Trophoblast cell (in vitro differentiated cells and primary cell): ENCODE data around the gene ERC1.

ENCODE experiments used
- DNase-seq, 2 donors: peaks; one replicate each; pipeline ENCODE4 v3.0.0-alpha.2; 2016
- H2AFZ ChIP-seq: 2 replicates; pipeline ENCODE4 v1.6.1; 2013; ENCODE audit warnings: low read length, moderate library complexity, mild to moderate bottlenecking; ENCODE audit not compliant: insufficient read depth, poor library complexity
- H2AK5ac ChIP-seq: 2 replicates; pipeline ENCODE4 v1.6.1; 2013; ENCODE audit warnings: mild to moderate bottlenecking, low read length
- H2BK120ac ChIP-seq: 2 replicates; pipeline ENCODE4 v1.6.1; 2013; ENCODE audit warnings: low read length, mild to moderate bottlenecking, moderate library complexity; ENCODE audit not compliant: insufficient read depth, poor library complexity
- H2BK12ac ChIP-seq: 2 replicates; pipeline ENCODE4 v1.6.1; 2013; ENCODE audit warnings: mild to moderate bottlenecking, low read length, moderate library complexity
- H2BK5ac ChIP-seq: 2 replicates; pipeline ENCODE4 v1.6.1; 2013; ENCODE audit warnings: low read length, low read depth, moderate library complexity, mild to moderate bottlenecking; ENCODE audit not compliant: poor library complexity
- H3K14ac ChIP-seq: 2 replicates; pipeline ENCODE4 v1.6.1; 2013; ENCODE audit warnings: mild to moderate bottlenecking, low read length
- H3K18ac ChIP-seq: 2 replicates; pipeline ENCODE4 v1.6.1; 2013; ENCODE audit warnings: mild to moderate bottlenecking, low read length
- H3K23ac ChIP-seq: 2 replicates; pipeline ENCODE4 v1.6.1; 2013; ENCODE audit warnings: low read length
- H3K27ac ChIP-seq: 2 replicates; pipeline ENCODE4 v1.5.1; 2013; ENCODE audit warnings: low read depth, mild to moderate bottlenecking, inconsistent platforms, low read length, moderate library complexity
- H3K27me3 ChIP-seq: 2 replicates; pipeline ENCODE4 v1.6.1; 2013; ENCODE audit warnings: inconsistent platforms, mild to moderate bottlenecking, low read length, moderate library complexity; ENCODE audit not compliant: insufficient read depth
- H3K36me3 ChIP-seq, 2 experiments: 1 replicate in 1 of 2; 2 replicates in 1 of 2; pipeline ENCODE4 v1.6.1; 2013; ENCODE audit warnings: low read length in 2 of 2, mild to moderate bottlenecking in 2 of 2, moderate library complexity in 1 of 2; ENCODE audit not compliant: insufficient read depth in 2 of 2, control insufficient read depth in 1 of 2
- H3K4ac ChIP-seq: 2 replicates; pipeline ENCODE4 v1.6.1; 2013; ENCODE audit warnings: low read depth, mild to moderate bottlenecking, low read length, moderate library complexity
- H3K4me1 ChIP-seq, 2 experiments: 1 replicate in 1 of 2; 2 replicates in 1 of 2; pipeline ENCODE4 v1.6.1; 2013; ENCODE audit warnings: low read length in 2 of 2, mild to moderate bottlenecking in 2 of 2, moderate library complexity in 1 of 2; ENCODE audit not compliant: insufficient read depth in 2 of 2, control insufficient read depth in 1 of 2
- H3K4me2 ChIP-seq: 2 replicates; pipeline ENCODE4 v1.6.1; 2013; ENCODE audit warnings: inconsistent platforms, mild to moderate bottlenecking, low read length, moderate library complexity
- H3K4me3 ChIP-seq: 2 replicates; pipeline ENCODE4 v1.5.1; 2013; ENCODE audit warnings: mild to moderate bottlenecking, low read depth, low read length, inconsistent platforms
- H3K79me1 ChIP-seq: one replicate; pipeline ENCODE4 v1.6.1; 2013; ENCODE audit warnings: low read length
- H3K79me2 ChIP-seq: 2 replicates; pipeline ENCODE4 v1.6.1; 2013; ENCODE audit warnings: low read length, mild to moderate bottlenecking; ENCODE audit not compliant: control insufficient read depth, insufficient read depth, poor library complexity
- H3K9ac ChIP-seq: 2 replicates; pipeline ENCODE4 v1.6.1; 2013; ENCODE audit warnings: mild to moderate bottlenecking, low read length
- H3K9me3 ChIP-seq: 2 replicates; pipeline ENCODE4 v1.6.1; 2013; ENCODE audit warnings: low read depth, mild to moderate bottlenecking, control low read depth, inconsistent platforms, low read length; ENCODE audit not compliant: insufficient read depth
- H4K12ac ChIP-seq: 2 replicates; pipeline ENCODE4 v1.6.1; 2013; ENCODE audit warnings: low read depth, mild to moderate bottlenecking, low read length, moderate library complexity
- H4K8ac ChIP-seq: 2 replicates; pipeline ENCODE4 v1.6.1; 2013; ENCODE audit warnings: low read depth, mild to moderate bottlenecking, low read length, moderate library complexity
- H4K91ac ChIP-seq: one replicate; pipeline ENCODE4 v1.6.1; 2013; ENCODE audit warnings: low read depth, mild to moderate bottlenecking, low read length, moderate library complexity
- WGBS: extraction: QIAGEN DNeasy Blood & Tissue Kit; methylation state at CpG from one replicate; pipeline ENCODE4 v1.1.7; 2013; ENCODE audit warnings: missing lambda C conversion rate; ENCODE audit not compliant: insufficient read length, insufficient coverage; ENCODE audit errors: extremely low coverage; 5-methylcytosine and 5-hydroxymethylcytosine counted together

Gene ERC1

DNA sequence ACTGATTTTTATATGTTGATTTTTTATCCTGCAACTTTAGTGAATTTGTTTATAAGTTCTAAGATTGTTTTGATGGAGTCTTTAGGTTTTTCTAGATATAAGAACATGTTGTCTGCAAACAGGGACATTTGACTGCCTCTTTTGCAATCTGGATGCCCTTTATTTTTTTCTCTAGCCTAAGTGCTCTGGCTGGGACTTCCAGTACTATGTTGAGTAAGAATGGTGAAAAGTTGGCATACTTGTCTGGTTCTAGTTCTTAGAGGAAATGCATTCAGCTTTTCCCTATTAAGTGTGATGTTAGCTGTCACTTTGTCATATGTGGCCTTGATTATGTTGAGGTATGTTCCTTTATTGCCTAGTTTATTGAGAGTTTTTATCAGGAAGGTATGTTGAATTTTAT lies 68.1 kb downstream of the ERC1 start:
- H3K9me3 ChIP-seq: peaks cover 1% of the 10 kb centered on the region
- no peak overlapping the region for H2BK120ac ChIP-seq
- no peak overlapping the region for H2AK5ac ChIP-seq
- DNase-seq: no peak
- no peak overlapping the region for H2BK12ac ChIP-seq
- no peak overlapping the region for H4K12ac ChIP-seq
- no peak overlapping the region for H4K8ac ChIP-seq
- no peak overlapping the region for H2BK5ac ChIP-seq
- no peaks in the 10 kb centered on the region for H3K27me3 ChIP-seq
- H3K27ac ChIP-seq: no peak overlapping the region
- H3K79me1 ChIP-seq: no peaks in the 10 kb centered on the region
- H3K4me1 ChIP-seq: peaks cover 0 to 3% of the 10 kb centered on the region in 2 experiments
- no peak overlapping the region for H3K4me3 ChIP-seq
- H3K79me2 ChIP-seq: peaks cover 1% of the 10 kb centered on the region
- H3K36me3 ChIP-seq: peaks cover 3 to 4% of the 10 kb centered on the region in 2 experiments
- no peak overlapping the region for H3K18ac ChIP-seq
- H3K4me2 ChIP-seq: no peak overlapping the region
- H2AFZ ChIP-seq: no peak overlapping the region
- H3K14ac ChIP-seq: no peak overlapping the region
- no peak overlapping the region for H3K9ac ChIP-seq
- no peak overlapping the region for H4K91ac ChIP-seq
- no peak overlapping the region for H3K4ac ChIP-seq
- no peak overlapping the region for H3K23ac ChIP-seq

GRCh38 chr12:1063852-1064251 lies 72.8 kb downstream of the ERC1 start:
- H3K4me3 ChIP-seq: no peak overlapping the region
- peaks cover 1 to 4% of the 10 kb centered on the region in 2 experiments for H3K36me3 ChIP-seq
- H4K8ac ChIP-seq: no peak overlapping the region
- H2AK5ac ChIP-seq: no peak overlapping the region
- H3K18ac ChIP-seq: no peak overlapping the region
- DNase-seq: no peak
- no peak overlapping the region for H3K14ac ChIP-seq
- H4K91ac ChIP-seq: no peak overlapping the region
- H3K9ac ChIP-seq: no peak overlapping the region
- peaks cover 1% of the 10 kb centered on the region for H3K9me3 ChIP-seq
- H2BK12ac ChIP-seq: no peak overlapping the region
- no peak overlapping the region for H3K27ac ChIP-seq
- H3K27me3 ChIP-seq: no peaks in the 10 kb centered on the region
- no peak overlapping the region for H3K23ac ChIP-seq
- no CpG with 5 or more reads among the region's 1 CpG for WGBS
- no peak overlapping the region for H3K4me2 ChIP-seq
- no peaks in the 10 kb centered on the region for H3K79me2 ChIP-seq
- no peak overlapping the region for H3K4ac ChIP-seq
- no peak overlapping the region for H2BK120ac ChIP-seq
- H3K4me1 ChIP-seq: no peaks in the 10 kb centered on the region
- no peak overlapping the region for H4K12ac ChIP-seq
- H3K79me1 ChIP-seq: no peaks in the 10 kb centered on the region
- no peak overlapping the region for H2BK5ac ChIP-seq
- no peak overlapping the region for H2AFZ ChIP-seq

DNA sequence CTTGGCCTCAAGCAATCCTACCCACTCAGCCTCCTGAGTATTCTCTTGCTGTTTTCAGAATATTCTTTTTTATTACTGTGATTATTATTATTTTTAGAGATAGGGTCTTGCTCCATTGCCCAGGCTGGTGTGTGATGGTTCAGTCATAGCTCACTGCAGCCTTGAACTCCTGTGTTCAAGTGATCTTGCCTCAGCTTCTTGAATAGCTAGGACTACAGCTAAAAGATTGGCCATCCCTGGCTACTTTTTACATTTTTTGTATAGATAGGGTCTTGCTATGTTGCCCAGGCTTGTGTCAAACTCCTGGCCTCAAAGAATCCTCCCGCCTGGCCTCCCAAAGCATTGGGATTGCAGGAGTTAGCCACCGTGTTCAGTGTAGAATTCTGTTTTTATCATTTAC lies 73.3 kb downstream of the ERC1 start:
- H4K91ac ChIP-seq: no peak overlapping the region
- no peak overlapping the region for H3K9ac ChIP-seq
- H3K4me3 ChIP-seq: no peak overlapping the region
- no peak overlapping the region for H3K27ac ChIP-seq
- H3K18ac ChIP-seq: no peak overlapping the region
- H2AFZ ChIP-seq: no peak overlapping the region
- no peaks in the 10 kb centered on the region for H3K27me3 ChIP-seq
- no peak overlapping the region for H3K4me2 ChIP-seq
- no peak overlapping the region for H2BK5ac ChIP-seq
- H4K12ac ChIP-seq: no peak overlapping the region
- H3K4ac ChIP-seq: no peak overlapping the region
- no peak overlapping the region for H2AK5ac ChIP-seq
- peaks cover 1 to 4% of the 10 kb centered on the region in 2 experiments for H3K36me3 ChIP-seq
- H3K23ac ChIP-seq: no peak overlapping the region
- WGBS: no CpG with 5 or more reads among the region's 2 CpGs
- no peaks in the 10 kb centered on the region for H3K4me1 ChIP-seq
- H2BK12ac ChIP-seq: no peak overlapping the region
- H3K9me3 ChIP-seq: peaks cover 1% of the 10 kb centered on the region
- no peak for DNase-seq
- no peaks in the 10 kb centered on the region for H3K79me2 ChIP-seq
- H3K79me1 ChIP-seq: no peaks in the 10 kb centered on the region
- H3K14ac ChIP-seq: no peak overlapping the region
- H4K8ac ChIP-seq: no peak overlapping the region
- no peak overlapping the region for H2BK120ac ChIP-seq

DNA sequence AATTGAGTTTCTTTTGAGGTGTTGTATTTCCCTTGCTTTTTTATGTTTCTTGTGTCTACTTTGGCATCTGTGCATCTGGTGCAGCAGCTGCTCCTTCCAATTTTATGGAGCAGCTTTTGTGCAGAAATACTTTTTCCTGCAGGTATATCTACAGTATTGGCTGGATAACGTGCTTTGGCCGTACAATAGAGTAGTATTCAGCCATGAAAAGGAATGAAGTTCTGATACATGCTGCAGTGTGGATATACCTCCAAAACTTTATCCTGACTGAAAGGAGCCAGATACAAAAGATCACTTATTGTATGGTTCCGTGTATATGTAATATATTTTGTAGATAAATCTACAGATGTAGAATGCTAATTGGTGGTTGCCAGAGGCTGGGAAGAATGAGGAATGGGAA lies 74.6 kb downstream of the ERC1 start:
- no peak overlapping the region for H4K8ac ChIP-seq
- peaks cover 1% of the 10 kb centered on the region for H3K9me3 ChIP-seq
- WGBS: no CpG with 5 or more reads among the region's 3 CpGs
- H2BK120ac ChIP-seq: no peak overlapping the region
- no peaks in the 10 kb centered on the region for H3K4me1 ChIP-seq
- H3K23ac ChIP-seq: no peak overlapping the region
- H2AFZ ChIP-seq: no peak overlapping the region
- DNase-seq: no peak
- no peak overlapping the region for H2AK5ac ChIP-seq
- H4K91ac ChIP-seq: no peak overlapping the region
- no peak overlapping the region for H4K12ac ChIP-seq
- no peak overlapping the region for H3K9ac ChIP-seq
- no peak overlapping the region for H2BK5ac ChIP-seq
- no peak overlapping the region for H3K4ac ChIP-seq
- peaks cover 4% of the 10 kb centered on the region in 2 experiments for H3K36me3 ChIP-seq
- H3K4me3 ChIP-seq: no peak overlapping the region
- no peak overlapping the region for H2BK12ac ChIP-seq
- H3K79me1 ChIP-seq: no peaks in the 10 kb centered on the region
- H3K79me2 ChIP-seq: no peaks in the 10 kb centered on the region
- H3K18ac ChIP-seq: no peak overlapping the region
- no peaks in the 10 kb centered on the region for H3K27me3 ChIP-seq
- no peak overlapping the region for H3K14ac ChIP-seq
- H3K27ac ChIP-seq: no peak overlapping the region
- no peak overlapping the region for H3K4me2 ChIP-seq
